ENCODE data around the gene TMEFF1. TPM values are rescaled to one million over a fixed set of nuclear protein-coding genes. Genes with fewer than 3 reads are reported as not detected.

TMEFF1 gene
- total RNA-seq, 1 donor from 2014 or later = 14.8 TPM

- no peaks in the 10 kb centered on the region for H3K4me1 Mint-ChIP-seq (ENCODE audit: low read depth, unreplicated experiment)
- H3K27ac ChIP-seq (ENCODE audit: low read depth, low read length) = no peak overlapping the region
- DNase-seq (ENCODE audit: low read depth) = no peak
Observed at GRCh38 chr9:100623969-100624368, 151.0 kb downstream of the TMEFF1 start.

GRCh38 chr9:100626949-100627348, 154.0 kb downstream of the TMEFF1 start:
- Mint-ChIP-seq H3K9me3 (ENCODE audit: unreplicated experiment) (peaks cover 2% of the 10 kb centered on the region), H3K4me1 (ENCODE audit: low read depth, unreplicated experiment) (no peaks in the 10 kb centered on the region), H3K36me3 (ENCODE audit: low read depth, unreplicated experiment) (no peaks in the 10 kb centered on the region), H3K4me3 (ENCODE audit: unreplicated experiment) (no peak overlapping the region), H3K27ac (ENCODE audit: unreplicated experiment) (no peak overlapping the region), H3K27me3 (ENCODE audit: low read depth, unreplicated experiment) (no peaks in the 10 kb centered on the region)
- no peaks in the 10 kb centered on the region for H4K20me1 ChIP-seq (ENCODE audit: insufficient read depth, low read length)
- no peak overlapping the region for H3K9ac ChIP-seq (ENCODE audit: low read length)
- H2AFZ ChIP-seq (ENCODE audit: low read depth, low read length) = no peak overlapping the region
- no peaks in the 10 kb centered on the region for H3K36me3 ChIP-seq (ENCODE audit: insufficient read depth, low read length)
- TF ChIP-seq EZH2 (IDR thresholded peaks at IDR 0.05; ENCODE audit: insufficient read depth, low read length) = no peak
- TF ChIP-seq CTCF (IDR thresholded peaks at IDR 0.05; ENCODE audit: insufficient read depth, low read depth, low read length) = no peak
- H3K27ac ChIP-seq (ENCODE audit: low read depth, low read length) = no peak overlapping the region
- DNase-seq (ENCODE audit: low read depth) (no peak), FAIRE-seq (no peak)
- no peaks in the 10 kb centered on the region for H3K27me3 ChIP-seq (ENCODE audit: insufficient read depth, low read length)
- no peaks in the 10 kb centered on the region for H3K9me3 ChIP-seq (ENCODE audit: insufficient read depth, low read depth, low read length)
- H3K4me2 ChIP-seq (ENCODE audit: low read length) = no peak overlapping the region
- no peak overlapping the region for H3K4me3 ChIP-seq (ENCODE audit: insufficient read depth, low read depth, low read length)
- H3K4me1 ChIP-seq (ENCODE audit: insufficient read depth, low read length) = no peaks in the 10 kb centered on the region
- no peaks in the 10 kb centered on the region for H3K79me2 ChIP-seq (ENCODE audit: insufficient read depth, low read length)

More at GRCh38 chr9:100623969-100624368, 151.0 kb downstream of the TMEFF1 start:
- Histone ChIP-seq H3K9me3 (ENCODE audit: insufficient read depth, low read depth, low read length) (no peaks in the 10 kb centered on the region), H3K9ac (ENCODE audit: low read length) (no peak overlapping the region), H4K20me1 (ENCODE audit: insufficient read depth, low read length) (no peaks in the 10 kb centered on the region), H3K4me1 (ENCODE audit: insufficient read depth, low read length) (no peaks in the 10 kb centered on the region), H3K4me3 (ENCODE audit: insufficient read depth, low read depth, low read length) (no peak overlapping the region), H3K27me3 (ENCODE audit: insufficient read depth, low read length) (no peaks in the 10 kb centered on the region), H3K36me3 (ENCODE audit: insufficient read depth, low read length) (no peaks in the 10 kb centered on the region), H3K79me2 (ENCODE audit: insufficient read depth, low read length) (no peaks in the 10 kb centered on the region), H2AFZ (ENCODE audit: low read depth, low read length) (no peak overlapping the region), H3K4me2 (ENCODE audit: low read length) (no peak overlapping the region)
- no peak for TF ChIP-seq CTCF (IDR thresholded peaks at IDR 0.05; ENCODE audit: insufficient read depth, low read depth, low read length)
- no peak for TF ChIP-seq EZH2 (IDR thresholded peaks at IDR 0.05; ENCODE audit: insufficient read depth, low read length)
- Mint-ChIP-seq H3K27ac (ENCODE audit: unreplicated experiment) (no peak overlapping the region), H3K4me3 (ENCODE audit: unreplicated experiment) (no peak overlapping the region), H3K9me3 (ENCODE audit: unreplicated experiment) (peaks cover 2% of the 10 kb centered on the region), H3K36me3 (ENCODE audit: low read depth, unreplicated experiment) (no peaks in the 10 kb centered on the region), H3K27me3 (ENCODE audit: low read depth, unreplicated experiment) (no peaks in the 10 kb centered on the region)
- FAIRE-seq = no peak

Other genes starting within 250 kb of the TMEFF1 start
- gene TEX10, start 120.2 kb upstream of the TMEFF1 start, total RNA-seq = 31.8 and 35.1 TPM in 2 replicates
- gene MSANTD3, start 46.0 kb upstream of the TMEFF1 start, total RNA-seq = 64.1 and 76.0 TPM in 2 replicates
- gene CAVIN4, start 104.9 kb downstream of the TMEFF1 start, total RNA-seq = 4.2 and 6.0 TPM in 2 replicates

Data from astrocyte (in vitro differentiated cells and primary cell).